DND-41 (cell line): ENCODE results near the gene ZBED1.

Source experiments
- EZH2 ChIP-seq: IDR thresholded peaks from 3 replicates; pipeline ENCODE4 v1.6.1; 2012; ENCODE audit warnings: borderline replicate concordance, low read depth, mild to moderate bottlenecking, moderate library complexity, low read length, inconsistent platforms; ENCODE audit not compliant: severe bottlenecking
- TF ChIP-seq, protein P1 (sequence below): IDR thresholded peaks from 2 replicates; pipeline ENCODE4 v1.5.1; 2012; ENCODE audit warnings: borderline replicate concordance, low read length, moderate library complexity, mild to moderate bottlenecking; ENCODE audit not compliant: poor library complexity, severe bottlenecking; ENCODE audit errors: extremely low read depth

DNA sequence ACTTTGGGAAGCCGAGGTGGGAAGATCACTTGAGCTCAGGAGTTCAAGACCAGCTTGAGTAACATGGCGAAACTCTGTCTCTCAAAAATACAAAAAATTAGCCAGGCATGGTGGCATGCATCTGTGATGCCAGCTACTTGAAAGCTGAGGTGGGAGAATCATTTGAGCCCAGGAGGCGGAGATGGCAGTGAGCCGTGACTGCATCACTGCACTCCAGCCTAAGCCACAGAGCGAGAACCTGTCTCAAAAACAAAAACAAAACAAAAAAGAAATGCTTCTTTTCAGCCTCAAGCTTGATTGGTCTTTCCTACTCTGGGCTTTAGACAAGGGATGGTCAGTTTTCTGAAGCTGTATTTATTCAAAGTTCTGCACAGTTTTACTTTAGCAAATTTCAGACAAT is 15.8 kb upstream of the ZBED1 start:
- TF ChIP-seq, protein P1, sequence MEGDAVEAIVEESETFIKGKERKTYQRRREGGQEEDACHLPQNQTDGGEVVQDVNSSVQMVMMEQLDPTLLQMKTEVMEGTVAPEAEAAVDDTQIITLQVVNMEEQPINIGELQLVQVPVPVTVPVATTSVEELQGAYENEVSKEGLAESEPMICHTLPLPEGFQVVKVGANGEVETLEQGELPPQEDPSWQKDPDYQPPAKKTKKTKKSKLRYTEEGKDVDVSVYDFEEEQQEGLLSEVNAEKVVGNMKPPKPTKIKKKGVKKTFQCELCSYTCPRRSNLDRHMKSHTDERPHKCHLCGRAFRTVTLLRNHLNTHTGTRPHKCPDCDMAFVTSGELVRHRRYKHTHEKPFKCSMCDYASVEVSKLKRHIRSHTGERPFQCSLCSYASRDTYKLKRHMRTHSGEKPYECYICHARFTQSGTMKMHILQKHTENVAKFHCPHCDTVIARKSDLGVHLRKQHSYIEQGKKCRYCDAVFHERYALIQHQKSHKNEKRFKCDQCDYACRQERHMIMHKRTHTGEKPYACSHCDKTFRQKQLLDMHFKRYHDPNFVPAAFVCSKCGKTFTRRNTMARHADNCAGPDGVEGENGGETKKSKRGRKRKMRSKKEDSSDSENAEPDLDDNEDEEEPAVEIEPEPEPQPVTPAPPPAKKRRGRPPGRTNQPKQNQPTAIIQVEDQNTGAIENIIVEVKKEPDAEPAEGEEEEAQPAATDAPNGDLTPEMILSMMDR, result no peak
- TF ChIP-seq EZH2, result no peak
